Endothelial cell of umbilical vein (primary cell): ENCODE data around the gene CFAP57. TPM values are rescaled to one million over a fixed set of nuclear protein-coding genes. Genes with fewer than 3 reads are reported as not detected.

Experiments
- BruUV-seq: library from RNA; stranded (reverse); fragments of 400-500 nt; replicated peaks from 2 replicates; lab custom pipeline; 2021; lab: Mats Ljungman, UMichigan
- CTCF ChIA-PET: fragments of 300-600, 350-600 bp; sonication (Branson Sonifier 250); formaldehyde crosslinking; loops from one replicate; lab custom pipeline; 2021; ENCODE audit warnings: antibody characterized with exemption, inconsistent platforms; lab: Charles Lee
- POLR2A ChIA-PET: fragments of 300-600, 350-600 bp; sonication (Branson Sonifier 250); formaldehyde crosslinking; loops from one replicate; lab custom pipeline; 2021; ENCODE audit warnings: antibody characterized with exemption, inconsistent platforms; lab: Charles Lee
- DNase-seq: peaks from one replicate; pipeline ENCODE4 v3.0.0-alpha.2; 2011; ENCODE audit warnings: low read depth, low spot score
- FAIRE-seq: peaks from 2 replicates; lab custom pipeline; 2011; peaks lifted over from hg19 to GRCh38; lab: Jason Lieb, UNC
- H2AFZ ChIP-seq: 2 replicates; pipeline ENCODE4 v1.6.0; 2012; ENCODE audit warnings: low read depth, low read length, control low read depth, inconsistent platforms
- H3K27ac ChIP-seq: 2 replicates; pipeline ENCODE4 v1.5.1; 2011; ENCODE audit warnings: low read depth, mild to moderate bottlenecking, control low read depth, low read length, moderate library complexity; ENCODE audit not compliant: insufficient read depth
- H3K27me3 ChIP-seq, 2 experiments: 2 replicates each; pipeline versions ENCODE4 v1.6.0 to v1.6.1; 2011; ENCODE audit warnings: low read length in 2 of 2, mixed read lengths in 1 of 2; ENCODE audit not compliant: control insufficient read depth in 2 of 2, insufficient read depth in 2 of 2
- H3K36me3 ChIP-seq, 2 experiments: 2 replicates in 1 of 2; 3 replicates in 1 of 2; pipeline ENCODE4 v1.5.1; 2011; ENCODE audit warnings: low read length in 2 of 2, mild to moderate bottlenecking in 1 of 2, moderate library complexity in 1 of 2; ENCODE audit not compliant: control insufficient read depth in 2 of 2, insufficient read depth in 2 of 2; ENCODE audit errors: extremely low read depth in 1 of 2
- H3K4me1 ChIP-seq: 3 replicates; pipeline ENCODE4 v1.5.1; 2011; ENCODE audit warnings: mild to moderate bottlenecking, low read length; ENCODE audit not compliant: control insufficient read depth, insufficient read depth; ENCODE audit errors: extremely low read depth
- H3K4me2 ChIP-seq: 2 replicates; pipeline ENCODE4 v1.6.1; 2011; ENCODE audit warnings: low read length, control low read depth, mixed read lengths; ENCODE audit not compliant: insufficient read depth
- H3K4me3 ChIP-seq, 3 experiments: fragments of 200-600 bp in 1 of 3; sonication (generic), shearing (Covaris generic) in 1 of 3; replicated peaks in 1 of 3; 2 replicates each; pipeline ENCODE4 v1.5.1; 2011 to 2016; ENCODE audit warnings: control low read depth in 3 of 3, low read length in 3 of 3, mild to moderate bottlenecking in 2 of 3, inconsistent platforms in 1 of 3, low read depth in 1 of 3, moderate library complexity in 1 of 3; ENCODE audit not compliant: insufficient read depth in 1 of 3
- H3K79me2 ChIP-seq: 2 replicates; pipeline ENCODE4 v1.6.0; 2012; ENCODE audit warnings: low read length, inconsistent platforms; ENCODE audit not compliant: control insufficient read depth, insufficient read depth
- H3K9ac ChIP-seq: replicated peaks from 2 replicates; pipeline ENCODE3; 2011; ENCODE audit warnings: low read length, control low read depth; ENCODE audit not compliant: insufficient read depth; ENCODE audit errors: extremely low read depth
- H3K9me1 ChIP-seq: replicated peaks from 3 replicates; pipeline ENCODE4 v1.6.0; 2011; ENCODE audit warnings: mild to moderate bottlenecking, low read length; ENCODE audit not compliant: control insufficient read depth, insufficient read depth; ENCODE audit errors: extremely low read depth
- H3K9me3 ChIP-seq: replicated peaks from 2 replicates; pipeline ENCODE4 v1.5.1; 2012; ENCODE audit warnings: low read length, inconsistent platforms; ENCODE audit not compliant: control insufficient read depth, insufficient read depth
- H4K20me1 ChIP-seq: replicated peaks from 2 replicates; pipeline ENCODE3; 2011; ENCODE audit warnings: mild to moderate bottlenecking, low read length; ENCODE audit not compliant: control insufficient read depth, insufficient read depth; ENCODE audit errors: extremely low read depth
- CTCF ChIP-seq, 2 donors: IDR thresholded peaks; 1 replicate in 1 of 2; 2 replicates in 1 of 2; pipeline ENCODE4 v1.5.1; 2011; ENCODE audit warnings: low read length in 2 of 2, mild to moderate bottlenecking in 2 of 2, moderate library complexity in 2 of 2, control low read depth in 1 of 2, inconsistent platforms in 1 of 2, low read depth in 1 of 2; ENCODE audit not compliant: insufficient read depth in 1 of 2; ENCODE audit errors: extremely low read depth in 1 of 2
- EZH2 ChIP-seq: IDR thresholded peaks from 2 replicates; pipeline ENCODE4 v1.6.1; 2012; ENCODE audit warnings: borderline replicate concordance, low read depth, mild to moderate bottlenecking, moderate library complexity, low read length, inconsistent platforms; ENCODE audit not compliant: severe bottlenecking
- FOS ChIP-seq: IDR thresholded peaks from 2 replicates; pipeline ENCODE4 v1.6.1; 2011; ENCODE audit warnings: mild to moderate bottlenecking, low read length, moderate library complexity, borderline replicate concordance; ENCODE audit not compliant: insufficient read depth
- GATA2 ChIP-seq: IDR thresholded peaks from 2 replicates; pipeline ENCODE4 v1.7.0; 2011; ENCODE audit warnings: low read depth, mild to moderate bottlenecking, moderate library complexity, mixed read lengths, low read length; ENCODE audit not compliant: insufficient read length, insufficient read depth
- JUN ChIP-seq: IDR thresholded peaks from 2 replicates; pipeline ENCODE4 v1.6.1; 2011; ENCODE audit warnings: borderline replicate concordance, low read depth; ENCODE audit not compliant: insufficient read length, insufficient read depth
- MAX ChIP-seq: IDR thresholded peaks from 2 replicates; pipeline ENCODE4 v1.6.1; 2011; ENCODE audit not compliant: insufficient read depth, insufficient read length
- MYC ChIP-seq: IDR thresholded peaks from one replicate; pipeline ENCODE4 v1.6.1; 2011; ENCODE audit warnings: mild to moderate bottlenecking, low read depth, low read length
- POLR2A ChIP-seq: IDR thresholded peaks from 2 replicates; pipeline ENCODE4 v1.6.1; 2012; ENCODE audit warnings: low read depth, mild to moderate bottlenecking, control low read depth, low read length
- POLR2AphosphoS5 ChIP-seq: IDR thresholded peaks from 2 replicates; pipeline ENCODE4 v1.6.1; 2012; ENCODE audit warnings: low read depth, mild to moderate bottlenecking, control low read depth, low read length, moderate library complexity; ENCODE audit not compliant: insufficient read depth
- dilution Hi-C: fragments of 300-500 bp; cut with MboI; formaldehyde crosslinking; loops from one replicate; pipeline ENCODE4 v1.15.0; 2019; ENCODE audit warnings: low sequenced_read_pairs; ENCODE audit not compliant: extremely low pct_ligation_motif_present
- intact Hi-C: fragments of 100-400 bp; cut with micrococcal nuclease; formaldehyde crosslinking; loops from one replicate; pipeline ENCODE4 v1.10.0; 2022
- polyA plus RNA-seq, 4 experiments: library from polyadenylated mRNA; depleted of rRNA in 3 of 4; stranded (reverse) in 3 of 4; unstranded in 1 of 4; fragments of >200 nt; gene quantifications; 2 replicates each; pipeline versions ENCODE4 v1.2.1 to v1.2.3, GENCODE V29; 2011 to 2012; ENCODE audit warnings: missing spikeins in 1 of 4
- total RNA-seq: library from RNA; stranded (reverse); gene quantifications from 2 replicates; pipeline ENCODE4 v1.2.3, GENCODE V29; 2021

The CFAP57 gene
- total and polyA plus RNA-seq, 2 donors (not counting 3 experiments of a cell fraction or from before 2014, with no cell fraction given), result 0.88 to 0.91 TPM

- Histone ChIP-seq H3K79me2 (no peaks in the 10 kb centered on the region), H3K4me2 (no peak overlapping the region), H3K4me1 (peaks cover 3% of the 10 kb centered on the region), H2AFZ (no peak overlapping the region), H4K20me1 (no peaks in the 10 kb centered on the region), H3K4me3 (no peak overlapping the region), H3K9me3 (no peaks in the 10 kb centered on the region), H3K9me1 (no peaks in the 10 kb centered on the region), H3K9ac (no peak overlapping the region), H3K27me3 (no peaks in the 10 kb centered on the region), H3K27ac (no peak overlapping the region), H3K36me3 (no peaks in the 10 kb centered on the region)
- no peak for DNase-seq
- no peak for FAIRE-seq
- TF ChIP-seq POLR2AphosphoS5 (no peak), FOS (no peak), MYC (no peak), CTCF (IDR thresholded peaks at IDR 0.05; ENCODE audit: extremely low read depth in 1 of 2, insufficient read depth in 1 of 2, low read depth in 1 of 2, low read length in 2 of 2) (no peak), POLR2A (no peak), GATA2 (no peak), EZH2 (no peak), JUN (no peak), MAX (no peak)
- ChIA-PET POLR2A (no interaction called here), CTCF (interaction anchor here (1.0 kb wide), 2 partner anchors 21 to 29 kb away, joined by 3 read pairs; partner anchors contain the start of gene TIE1)
- no TSS peak for BruUV-seq
- intact Hi-C loops (no loop called here), dilution Hi-C loops (no loop called here)
Observed at GRCh38 chr1:43272161-43272560, 100.0 kb downstream of the CFAP57 start.
